BE2C (cell line): ENCODE data around the gene TNN.

Source experiments
- DNase-seq: peaks from one replicate; pipeline ENCODE4 v3.0.0-alpha.2; 2020
- H3K27me3 ChIP-seq: fragments of 250-450 bp; sonication (Bioruptor Pico); 2 replicates; pipeline ENCODE4 v1.5.1; 2020; ENCODE audit warnings: mild to moderate bottlenecking
- H3K36me3 ChIP-seq: fragments of 250-450 bp; sonication (Bioruptor Pico); 2 replicates; pipeline ENCODE4 v1.5.1; 2020; ENCODE audit warnings: mild to moderate bottlenecking
- H3K4me1 ChIP-seq: fragments of 250-450 bp; sonication (Bioruptor Pico); 2 replicates; pipeline ENCODE4 v1.5.1; 2020
- H3K4me3 ChIP-seq: 2 replicates; pipeline ENCODE4 v1.5.1; 2011; ENCODE audit warnings: low read depth, low read length
- H3K9me3 ChIP-seq: fragments of 250-450 bp; sonication (Bioruptor Pico); 2 replicates; pipeline ENCODE4 v1.5.1; 2020
- CTCF ChIP-seq: IDR thresholded peaks from 2 replicates; pipeline ENCODE4 v1.5.1; 2012; ENCODE audit warnings: mild to moderate bottlenecking, low read depth, low read length

Gene TNN

DNA sequence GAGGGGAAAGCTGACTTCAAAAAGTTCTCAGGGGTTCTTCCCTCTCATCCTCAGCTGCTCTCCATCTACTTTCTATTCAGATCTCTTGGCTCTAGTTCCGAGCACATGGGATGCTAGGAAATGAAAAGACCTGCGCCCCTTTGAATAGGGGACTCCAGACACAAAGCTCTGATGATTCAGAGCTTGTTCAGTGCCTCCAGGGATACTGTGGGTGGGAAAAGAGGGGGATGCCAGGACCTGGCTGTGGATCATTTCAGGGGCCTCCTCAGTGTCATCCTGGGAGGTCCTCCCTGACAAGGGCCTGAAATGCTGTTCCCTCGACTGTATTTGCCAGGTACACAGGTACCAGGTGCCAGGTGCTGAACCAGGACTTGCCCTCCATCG lies 125.9 kb downstream of the TNN start:
- TF ChIP-seq CTCF, result no peak
- no peaks in the 10 kb centered on the region for H3K4me1 ChIP-seq
- no peak for DNase-seq

GRCh38 chr1:175195281-175195680 lies 127.6 kb downstream of the TNN start:
- Histone ChIP-seq H3K4me1 (no peaks in the 10 kb centered on the region), H3K9me3 (no peaks in the 10 kb centered on the region), H3K4me3 (no peak overlapping the region), H3K27me3 (peaks cover 22% of the 10 kb centered on the region), H3K36me3 (no peaks in the 10 kb centered on the region)
- DNase-seq, result no peak
- no peak for TF ChIP-seq CTCF

More for the DNA sequence above, 125.9 kb downstream of the TNN start:
- Histone ChIP-seq H3K27me3 (peaks cover 22% of the 10 kb centered on the region), H3K9me3 (no peaks in the 10 kb centered on the region), H3K4me3 (no peak overlapping the region), H3K36me3 (no peaks in the 10 kb centered on the region)

DNA sequence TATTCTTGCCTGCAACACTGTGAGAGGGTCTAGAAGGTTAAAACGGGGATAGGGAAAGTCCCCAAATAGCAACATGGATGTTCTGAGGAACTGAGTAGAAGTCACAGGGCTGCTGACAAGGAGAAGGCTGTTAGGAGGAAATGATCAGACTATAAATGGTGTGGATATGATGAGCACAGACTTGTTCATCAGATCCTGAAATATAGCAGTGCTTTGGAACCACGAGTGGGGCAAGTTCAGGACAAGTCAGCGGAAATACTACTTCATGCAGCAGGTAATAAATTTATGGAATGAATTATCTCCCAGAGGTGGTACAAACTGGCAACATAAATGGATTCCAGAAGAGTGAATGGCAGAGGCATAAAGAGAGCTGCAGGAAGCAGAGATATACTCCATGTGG lies 128.2 kb downstream of the TNN start:
- H3K4me3 ChIP-seq, result no peak overlapping the region
- H3K9me3 ChIP-seq, result no peaks in the 10 kb centered on the region
- no peaks in the 10 kb centered on the region for H3K4me1 ChIP-seq
- H3K36me3 ChIP-seq, result no peaks in the 10 kb centered on the region
- TF ChIP-seq CTCF, result no peak
- H3K27me3 ChIP-seq, result peaks cover 22% of the 10 kb centered on the region
- no peak for DNase-seq

DNA sequence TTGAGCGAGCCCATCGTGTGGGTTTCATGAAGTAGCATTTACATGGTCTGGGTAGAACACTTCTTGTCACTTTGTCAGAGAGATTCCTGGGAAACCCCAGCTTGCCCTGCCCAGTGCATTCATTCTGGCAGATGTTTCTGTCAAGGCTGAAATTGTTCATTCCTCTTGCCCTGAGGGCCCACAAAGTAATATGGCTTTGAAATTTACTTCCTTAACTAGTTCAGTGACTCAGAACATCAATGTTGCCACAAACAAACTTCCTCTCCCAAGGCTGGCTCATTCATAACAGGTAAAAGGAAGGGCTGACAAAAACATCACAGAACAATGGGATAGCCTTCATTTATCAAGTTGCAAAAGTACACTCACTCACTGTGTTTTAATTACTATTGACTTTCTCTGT lies 129.9 kb downstream of the TNN start:
- Histone ChIP-seq H3K36me3 (no peaks in the 10 kb centered on the region), H3K9me3 (no peaks in the 10 kb centered on the region), H3K4me3 (no peak overlapping the region), H3K27me3 (peaks cover 8% of the 10 kb centered on the region; the same call in 1 of the 2 replicates), H3K4me1 (no peaks in the 10 kb centered on the region)
- DNase-seq, result no peak
- no peak for TF ChIP-seq CTCF
